GM18498 (cell line): ENCODE results near the gene SETBP1.

ENCODE experiments used
- ATAC-seq: cut with Tn5 transposase; IDR thresholded peaks from one replicate; pipeline ENCODE4 v1.9.1; 2021; ENCODE audit warnings: mild to moderate bottlenecking, moderate library complexity; ENCODE audit not compliant: unreplicated experiment

The SETBP1 gene

DNA sequence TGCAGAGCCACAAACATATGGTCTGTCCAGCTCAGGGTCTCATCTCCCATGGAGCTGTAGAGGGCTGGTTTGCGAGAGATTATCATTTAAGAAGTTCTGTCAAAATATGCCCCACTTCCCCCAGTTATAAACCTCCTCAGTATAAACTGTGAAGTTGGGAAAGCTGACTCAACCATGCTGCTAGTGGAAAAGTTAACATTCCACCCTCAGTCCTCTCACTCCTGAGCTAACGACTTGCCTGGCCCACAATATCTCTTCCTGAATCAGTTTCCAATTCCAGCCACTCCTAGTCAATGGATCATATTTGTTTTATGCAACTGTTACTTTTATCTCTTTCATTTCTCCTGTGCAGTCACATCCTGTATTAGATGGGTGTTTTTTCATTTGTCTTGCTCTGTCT, 326.2 kb downstream of the SETBP1 start:
- no peak for ATAC-seq

DNA sequence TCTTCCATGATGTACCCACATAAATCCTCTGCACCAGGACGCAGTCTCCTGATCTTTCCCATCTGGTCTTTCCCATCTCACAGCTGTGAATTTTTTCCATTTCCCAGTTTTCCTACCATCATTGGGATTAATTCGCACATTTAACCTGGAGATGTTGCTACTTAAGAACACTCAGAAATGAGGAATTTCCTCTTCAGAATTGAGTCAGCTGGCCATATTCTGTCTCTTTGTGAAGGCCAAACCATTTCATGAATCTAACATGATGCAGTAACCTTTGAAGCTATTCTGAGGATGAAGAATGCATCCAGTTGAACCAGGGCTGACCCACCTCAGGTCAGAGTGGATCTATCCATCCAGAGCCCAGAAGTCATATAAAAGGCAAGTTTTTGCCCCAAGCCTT, 326.8 kb downstream of the SETBP1 start:
- no peak for ATAC-seq

GRCh38 chr18:45008694-45009413, 328.2 kb downstream of the SETBP1 start:
- peak; percentile 43 for ATAC-seq

DNA sequence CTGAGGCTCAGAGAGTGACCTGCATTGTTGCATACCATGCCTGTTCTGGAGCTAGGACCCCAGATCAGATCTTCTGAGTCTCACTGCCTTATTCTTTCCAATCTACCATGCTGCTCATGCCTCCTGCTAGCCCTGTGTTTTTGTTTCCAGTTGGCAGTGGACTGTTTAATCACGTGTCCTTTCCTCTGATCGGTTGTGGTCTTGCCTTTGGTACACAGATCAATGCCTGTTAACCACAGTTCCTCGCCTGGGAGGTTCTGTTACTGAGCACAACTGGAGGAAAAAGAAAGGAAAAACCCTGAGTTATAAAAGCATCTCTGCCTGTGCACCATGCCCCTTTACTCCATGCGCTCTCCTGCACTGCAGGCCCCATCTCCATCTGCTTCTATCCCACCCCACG, 329.1 kb downstream of the SETBP1 start:
- no peak for ATAC-seq

- ATAC-seq, result no peak
Measured at GRCh38 chr18:45012286-45012685, 331.6 kb downstream of the SETBP1 start.

- no peak for ATAC-seq
Measured at GRCh38 chr18:45014047-45014501, 333.4 kb downstream of the SETBP1 start.

- ATAC-seq, result no peak
Measured at GRCh38 chr18:45015788-45016128, 335.1 kb downstream of the SETBP1 start.

GRCh38 chr18:45019469-45019868, 338.8 kb downstream of the SETBP1 start:
- no peak for ATAC-seq

- ATAC-seq, result no peak
Measured at GRCh38 chr18:45023519-45023918, 342.8 kb downstream of the SETBP1 start.

GRCh38 chr18:45024357-45025088, 343.8 kb downstream of the SETBP1 start:
- no peak for ATAC-seq

GRCh38 chr18:45025089-45025450, 344.4 kb downstream of the SETBP1 start:
- ATAC-seq, result no peak

- no peak for ATAC-seq
Measured at GRCh38 chr18:45026162-45026561, 345.5 kb downstream of the SETBP1 start.

- ATAC-seq, result no peak
Measured at GRCh38 chr18:45034179-45034578, 353.5 kb downstream of the SETBP1 start.

DNA sequence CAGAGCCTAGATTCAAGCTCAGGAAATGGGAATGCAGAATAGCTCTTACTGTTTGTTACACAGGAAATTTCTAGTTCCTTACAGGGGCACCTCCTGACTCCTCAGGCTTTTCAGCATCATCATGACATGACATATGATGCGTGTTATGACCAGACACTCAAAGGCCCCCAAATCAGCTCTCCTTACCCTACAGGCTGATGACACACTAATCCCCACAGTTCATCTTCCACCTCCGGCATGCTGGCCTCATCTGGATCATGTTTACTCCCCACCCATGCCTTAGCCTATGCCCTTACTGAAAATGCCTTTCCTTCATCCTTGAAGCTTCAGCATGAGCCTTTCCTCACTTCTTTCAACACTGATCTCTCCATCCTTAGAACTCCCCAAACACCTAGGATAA, 356.9 kb downstream of the SETBP1 start:
- ATAC-seq, result no peak

DNA sequence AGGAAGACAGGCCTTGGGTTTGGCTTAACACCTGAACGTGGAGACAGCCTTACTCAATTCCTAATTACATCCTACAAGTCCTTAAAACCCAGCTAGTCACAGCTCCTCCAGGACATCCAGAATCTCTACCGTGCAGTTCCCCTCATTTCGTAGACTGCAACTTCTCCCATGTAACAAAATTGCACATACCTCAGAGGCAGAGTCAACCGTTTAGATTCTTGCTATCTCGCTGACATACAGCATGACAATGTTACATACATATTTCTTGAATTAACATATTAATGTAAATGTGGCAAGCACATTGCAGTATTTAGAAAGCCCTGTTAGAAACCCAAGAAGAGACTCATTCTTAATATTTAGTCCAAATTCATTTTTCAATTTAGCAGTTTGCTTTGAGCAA, 358.7 kb downstream of the SETBP1 start:
- ATAC-seq, result no peak

GRCh38 chr18:45040879-45041278, 360.2 kb downstream of the SETBP1 start:
- ATAC-seq, result no peak

GRCh38 chr18:45044787-45045186, 364.1 kb downstream of the SETBP1 start:
- ATAC-seq, result no peak

DNA sequence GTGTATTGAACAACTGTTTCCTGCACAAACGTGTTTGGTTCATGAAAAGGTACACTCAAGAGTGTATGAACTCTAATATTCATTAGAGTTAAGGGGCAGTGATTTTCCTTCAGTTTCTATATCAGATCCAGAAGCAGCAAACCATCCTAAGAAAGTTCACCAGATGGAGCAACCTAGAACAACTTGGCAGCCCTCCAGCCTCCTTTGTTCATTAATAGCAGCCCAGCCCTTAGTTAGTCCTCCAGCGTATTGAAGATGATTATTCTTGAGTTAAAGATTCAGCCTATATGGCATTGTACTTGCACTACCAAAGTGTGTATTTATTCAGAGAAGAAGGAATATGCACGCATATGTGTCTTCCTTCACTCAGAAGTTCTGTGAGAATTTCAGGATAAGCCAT, 365.5 kb downstream of the SETBP1 start:
- no peak for ATAC-seq

GRCh38 chr18:45046961-45047360, 366.3 kb downstream of the SETBP1 start:
- no peak for ATAC-seq

DNA sequence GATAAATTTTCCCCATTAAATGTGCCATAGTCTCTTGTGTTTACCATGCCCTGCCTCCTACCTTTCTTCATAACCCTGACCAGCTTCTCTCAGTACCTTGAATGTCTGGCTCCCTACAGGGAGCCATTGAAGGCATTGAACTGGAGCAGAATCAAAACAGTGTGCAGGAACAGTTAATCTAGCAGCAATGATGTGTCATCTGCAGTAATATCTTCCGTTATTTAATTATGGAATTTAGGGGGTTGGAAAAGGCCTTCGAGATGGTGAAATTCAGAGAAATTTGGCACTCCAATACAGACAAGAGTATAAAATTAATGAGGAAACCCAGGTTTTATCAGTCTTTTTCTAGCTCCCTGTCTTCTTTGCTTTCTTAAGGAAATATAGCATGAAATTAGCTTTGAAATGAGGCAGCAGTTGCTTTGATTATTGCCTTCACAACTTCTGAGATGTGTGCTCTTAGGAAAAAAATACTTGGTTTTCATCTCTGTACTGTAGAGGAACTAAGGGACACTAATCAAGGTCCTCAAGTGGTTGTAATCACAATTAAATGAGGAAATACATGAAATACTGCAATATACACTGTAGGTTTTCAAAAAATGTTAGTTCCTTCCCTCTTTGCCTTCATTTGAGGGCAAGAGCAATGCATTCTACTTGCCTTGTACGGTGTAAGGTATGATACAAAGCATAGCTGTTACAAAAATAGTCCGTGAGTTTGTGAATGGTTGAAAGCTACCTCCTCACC, 369.1 kb downstream of the SETBP1 start:
- ATAC-seq, result no peak

DNA sequence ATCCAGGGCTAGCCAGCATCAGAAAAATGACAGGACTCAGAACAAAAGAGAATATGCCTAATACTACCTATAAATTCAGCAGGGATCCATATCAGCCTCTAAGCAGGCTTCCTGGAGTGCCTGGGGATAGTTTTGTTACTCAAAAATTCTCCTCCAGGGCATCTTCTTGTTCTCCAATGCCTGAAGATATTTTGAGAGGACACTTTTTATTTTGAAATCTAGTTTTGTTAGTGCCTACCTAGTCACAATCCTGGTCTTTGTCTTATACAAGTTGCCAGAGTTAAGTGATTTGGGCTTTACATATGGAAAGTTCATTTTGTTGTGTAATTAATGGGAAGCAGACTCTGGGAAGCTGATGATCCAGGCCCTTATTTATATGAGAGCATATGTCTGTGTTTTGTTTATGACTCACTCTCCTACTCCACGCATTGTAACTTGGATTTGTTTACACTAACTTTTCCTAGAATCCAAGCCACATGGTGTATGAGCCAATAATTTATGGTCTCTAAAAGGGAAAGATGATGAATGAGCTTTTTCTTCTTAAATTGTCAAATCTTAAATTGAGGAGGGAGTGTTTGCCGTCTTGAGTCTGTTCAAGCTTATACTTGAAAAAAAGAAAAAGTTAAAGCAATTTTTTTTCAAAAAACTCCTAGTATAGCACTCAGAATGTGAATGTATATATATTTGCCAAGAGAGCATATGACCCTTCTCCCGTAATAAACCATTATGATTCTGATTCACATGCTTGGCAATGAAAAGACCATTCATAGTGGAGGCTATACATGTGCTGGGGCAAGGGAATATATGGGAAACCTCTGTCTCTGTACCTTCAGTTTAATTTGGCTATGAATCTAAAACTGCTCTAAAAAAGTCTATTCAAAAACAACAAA, 370.3 kb downstream of the SETBP1 start:
- ATAC-seq, result no peak
